HS-27A (cell line): ENCODE results near the gene ABCA7.

Experiments used
- DNase-seq: peaks from one replicate; pipeline ENCODE4 v3.0.0-alpha.2; 2012; ENCODE audit warnings: low read depth, missing footprints

The ABCA7 gene

DNA sequence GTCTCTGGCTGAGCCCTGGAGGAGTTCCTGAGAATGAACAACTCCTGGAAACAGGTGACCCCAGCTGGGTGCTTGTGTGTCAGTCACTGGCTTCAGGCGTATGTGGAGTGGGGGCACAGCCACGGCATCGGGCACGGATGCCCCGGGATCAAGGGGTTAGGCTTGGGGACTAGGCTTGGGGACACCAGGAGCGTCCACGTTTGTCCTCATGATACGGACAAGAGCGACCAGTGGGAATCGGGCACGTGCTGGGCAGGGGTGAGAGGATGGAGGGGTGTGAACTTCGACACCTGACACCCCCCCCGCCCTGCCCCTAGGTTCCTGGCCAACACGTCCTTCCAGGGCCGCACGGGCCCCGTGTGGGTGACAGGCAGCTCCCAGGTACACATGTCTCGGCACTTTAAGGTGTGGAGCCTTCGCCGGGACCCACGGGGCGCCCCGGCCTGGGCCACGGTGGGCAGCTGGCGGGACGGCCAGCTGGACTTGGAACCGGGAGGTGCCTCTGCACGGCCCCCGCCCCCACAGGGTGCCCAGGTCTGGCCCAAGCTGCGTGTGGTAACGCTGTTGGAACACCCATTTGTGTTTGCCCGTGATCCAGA lies 35.6 kb upstream of the ABCA7 start:
- no peak for DNase-seq

DNA sequence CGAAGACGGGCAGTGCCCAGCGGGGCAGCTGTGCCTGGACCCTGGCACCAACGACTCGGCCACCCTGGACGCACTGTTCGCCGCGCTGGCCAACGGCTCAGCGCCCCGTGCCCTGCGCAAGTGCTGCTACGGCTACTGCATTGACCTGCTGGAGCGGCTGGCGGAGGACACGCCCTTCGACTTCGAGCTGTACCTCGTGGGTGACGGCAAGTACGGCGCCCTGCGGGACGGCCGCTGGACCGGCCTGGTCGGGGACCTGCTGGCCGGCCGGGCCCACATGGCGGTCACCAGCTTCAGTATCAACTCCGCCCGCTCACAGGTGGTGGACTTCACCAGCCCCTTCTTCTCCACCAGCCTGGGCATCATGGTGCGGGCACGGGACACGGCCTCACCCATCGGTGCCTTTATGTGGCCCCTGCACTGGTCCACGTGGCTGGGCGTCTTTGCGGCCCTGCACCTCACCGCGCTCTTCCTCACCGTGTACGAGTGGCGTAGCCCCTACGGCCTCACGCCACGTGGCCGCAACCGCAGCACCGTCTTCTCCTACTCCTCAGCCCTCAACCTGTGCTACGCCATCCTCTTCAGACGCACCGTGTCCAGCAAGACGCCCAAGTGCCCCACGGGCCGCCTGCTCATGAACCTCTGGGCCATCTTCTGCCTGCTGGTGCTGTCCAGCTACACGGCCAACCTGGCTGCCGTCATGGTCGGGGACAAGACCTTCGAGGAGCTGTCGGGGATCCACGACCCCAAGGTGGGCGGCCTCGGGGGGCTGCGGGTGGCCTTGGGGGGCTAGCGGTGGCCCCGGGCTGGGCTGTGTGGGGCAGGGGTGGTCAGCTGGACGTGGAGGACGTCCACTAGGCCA lies 34.9 kb upstream of the ABCA7 start:
- no peak for DNase-seq

DNA sequence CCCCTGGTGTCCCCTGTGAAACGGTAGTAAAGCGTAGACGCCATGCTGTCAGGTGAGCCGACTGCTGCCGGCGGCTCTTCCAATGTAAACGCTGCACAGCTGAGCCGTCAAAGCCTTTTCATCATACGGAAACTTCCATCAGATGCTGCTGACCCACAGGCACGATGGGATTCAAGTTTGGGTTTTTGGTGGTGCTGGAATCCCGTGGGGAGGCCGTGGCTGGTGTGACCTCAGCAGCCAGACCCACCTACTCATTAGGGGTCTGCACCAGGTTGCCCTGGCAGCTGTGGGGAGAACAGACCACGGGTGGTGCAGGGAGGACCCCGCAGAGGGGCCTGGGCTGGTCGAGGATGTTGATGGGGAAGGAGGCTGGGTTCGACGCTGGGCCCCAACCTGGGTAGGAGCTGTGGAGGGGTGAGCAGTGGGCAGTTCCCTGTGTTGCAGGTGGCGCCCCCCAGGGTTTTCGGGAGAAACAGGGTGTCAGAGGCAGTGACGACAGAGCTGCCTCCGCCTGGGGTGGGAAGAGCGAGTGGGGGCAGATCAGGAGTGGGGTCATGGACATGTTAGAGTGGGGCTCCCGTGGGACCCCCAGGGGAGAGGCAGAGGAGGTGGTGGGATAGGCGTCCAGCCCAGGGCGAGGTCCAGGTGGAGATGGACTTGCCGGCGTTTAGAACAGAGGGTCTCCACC lies 33.1 kb upstream of the ABCA7 start:
- DNase-seq: no peak

DNA sequence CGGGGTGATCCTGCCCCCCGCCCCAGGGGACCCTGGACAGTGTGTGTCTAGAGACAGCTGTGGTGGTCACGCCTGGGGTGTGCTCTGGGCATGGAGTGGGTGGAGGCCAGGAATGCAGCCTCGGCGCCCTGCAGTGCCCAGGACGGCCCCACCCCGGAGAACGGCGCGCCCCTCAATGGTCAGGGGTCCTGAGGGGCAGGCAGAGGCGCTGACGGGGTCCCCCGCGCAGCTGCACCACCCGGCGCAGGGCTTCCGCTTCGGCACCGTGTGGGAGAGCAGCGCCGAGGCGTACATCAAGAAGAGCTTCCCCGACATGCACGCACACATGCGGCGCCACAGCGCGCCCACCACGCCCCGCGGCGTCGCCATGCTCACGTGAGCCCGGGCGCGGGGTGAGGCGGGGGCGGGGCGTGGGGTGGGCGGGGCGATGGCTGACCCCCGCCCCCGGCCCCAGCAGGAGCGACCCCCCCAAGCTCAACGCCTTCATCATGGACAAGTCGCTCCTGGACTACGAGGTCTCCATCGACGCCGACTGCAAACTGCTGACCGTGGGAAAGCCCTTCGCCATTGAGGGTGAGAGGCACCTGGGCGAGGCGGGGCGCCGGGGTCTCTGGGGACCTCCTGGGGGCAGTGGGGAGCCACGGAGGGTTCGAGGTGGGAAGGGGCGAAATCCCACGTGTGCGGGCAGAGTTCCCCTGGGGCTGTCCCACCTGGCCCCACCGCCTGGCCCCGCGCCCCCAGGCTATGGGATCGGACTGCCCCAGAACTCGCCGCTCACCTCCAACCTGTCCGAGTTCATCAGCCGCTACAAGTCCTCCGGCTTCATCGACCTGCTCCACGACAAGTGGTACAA lies 32.3 kb upstream of the ABCA7 start:
- DNase-seq: no peak

DNA sequence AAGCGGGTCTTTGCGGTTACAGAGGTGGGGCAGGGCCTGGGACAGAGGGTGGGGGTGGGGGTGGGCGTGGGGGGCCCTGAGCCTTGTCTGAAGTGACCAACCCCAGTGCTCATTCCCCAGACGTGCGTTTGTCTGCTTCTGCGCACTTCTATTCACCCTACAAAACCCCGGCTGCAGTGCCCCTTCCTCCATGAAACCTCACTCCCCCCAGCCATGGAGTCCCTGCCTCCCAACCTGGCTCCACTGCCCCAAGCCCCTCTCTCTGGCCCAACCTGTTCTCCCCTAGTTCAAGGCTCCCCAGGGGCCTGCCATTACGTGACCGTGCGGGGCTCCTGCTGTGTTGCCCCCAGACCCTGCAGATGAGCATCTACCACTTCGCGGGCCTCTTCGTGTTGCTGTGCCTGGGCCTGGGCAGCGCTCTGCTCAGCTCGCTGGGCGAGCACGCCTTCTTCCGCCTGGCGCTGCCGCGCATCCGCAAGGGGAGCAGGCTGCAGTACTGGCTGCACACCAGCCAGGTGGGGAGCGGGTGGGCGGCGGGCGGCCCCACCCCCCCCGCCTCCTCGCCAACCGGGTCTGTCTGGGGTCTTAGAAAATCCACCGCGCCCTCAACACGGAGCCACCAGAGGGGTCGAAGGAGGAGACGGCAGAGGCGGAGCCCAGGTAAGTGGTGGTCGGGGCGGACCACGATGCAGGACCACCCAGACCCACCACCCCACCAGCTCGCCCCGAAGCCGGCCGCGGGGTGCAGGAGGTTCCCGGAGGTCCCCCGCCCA lies 31.5 kb upstream of the ABCA7 start:
- no peak for DNase-seq

DNA sequence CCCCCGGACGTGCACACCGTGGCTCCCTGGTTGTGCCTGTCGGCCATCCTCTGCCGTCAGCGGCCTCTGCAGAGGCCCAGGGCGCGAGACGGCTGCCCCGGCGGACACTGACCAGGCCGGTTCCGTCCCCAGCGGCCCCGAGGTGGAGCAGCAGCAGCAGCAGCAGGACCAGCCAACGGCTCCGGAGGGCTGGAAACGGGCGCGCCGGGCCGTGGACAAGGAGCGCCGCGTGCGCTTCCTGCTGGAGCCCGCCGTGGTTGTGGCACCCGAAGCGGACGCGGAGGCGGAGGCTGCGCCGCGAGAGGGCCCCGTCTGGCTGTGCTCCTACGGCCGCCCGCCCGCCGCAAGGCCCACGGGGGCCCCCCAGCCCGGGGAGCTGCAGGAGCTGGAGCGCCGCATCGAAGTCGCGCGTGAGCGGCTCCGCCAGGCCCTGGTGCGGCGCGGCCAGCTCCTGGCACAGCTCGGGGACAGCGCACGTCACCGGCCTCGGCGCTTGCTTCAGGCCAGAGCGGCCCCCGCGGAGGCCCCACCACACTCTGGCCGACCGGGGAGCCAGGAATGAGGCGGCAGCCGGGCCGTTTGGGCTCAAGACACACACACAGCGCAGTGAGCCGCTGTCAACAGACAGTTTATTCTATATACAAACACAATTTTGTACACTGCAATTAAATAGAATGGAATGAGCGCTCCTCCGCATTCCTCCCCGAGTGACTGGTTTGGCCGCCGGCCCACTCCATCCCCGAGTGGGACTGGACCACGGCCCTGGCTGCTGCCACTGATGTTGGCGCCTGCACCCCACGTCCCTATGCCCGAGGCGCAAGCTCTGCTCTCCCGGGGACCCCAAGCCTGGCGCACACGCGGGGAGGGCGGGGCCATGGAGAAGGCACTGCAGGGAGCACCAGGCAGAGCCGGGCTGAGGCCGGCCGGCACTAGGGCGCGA lies 30.6 kb upstream of the ABCA7 start:
- no peak for DNase-seq

DNA sequence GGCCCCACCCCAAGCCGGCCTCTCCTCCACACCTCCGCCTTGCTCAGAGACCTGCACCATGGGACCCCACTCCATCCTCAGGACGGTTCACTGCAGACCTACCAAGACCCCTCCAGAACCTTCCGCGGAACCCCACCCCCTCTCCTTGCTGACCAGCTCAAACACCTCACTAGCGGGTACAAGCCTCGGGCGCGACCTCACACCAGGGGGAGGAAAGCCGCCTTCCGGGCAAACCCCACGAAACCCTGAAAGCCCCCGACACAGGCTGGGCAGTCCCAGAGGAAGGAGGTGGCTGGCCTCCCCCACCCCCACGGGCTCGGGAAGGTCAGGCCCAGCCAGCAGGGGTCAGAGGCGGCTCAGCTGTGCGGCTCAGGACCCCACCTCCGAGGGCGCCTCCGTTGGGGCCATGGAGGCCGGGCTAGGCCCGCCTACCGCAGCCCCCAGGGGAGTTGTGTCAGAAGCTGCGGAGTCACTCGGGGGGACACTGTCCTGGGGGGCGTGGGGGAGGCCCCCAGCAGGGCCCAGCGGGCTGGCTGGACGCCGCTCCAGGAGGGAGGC lies 29.8 kb upstream of the ABCA7 start:
- no peak for DNase-seq

DNA sequence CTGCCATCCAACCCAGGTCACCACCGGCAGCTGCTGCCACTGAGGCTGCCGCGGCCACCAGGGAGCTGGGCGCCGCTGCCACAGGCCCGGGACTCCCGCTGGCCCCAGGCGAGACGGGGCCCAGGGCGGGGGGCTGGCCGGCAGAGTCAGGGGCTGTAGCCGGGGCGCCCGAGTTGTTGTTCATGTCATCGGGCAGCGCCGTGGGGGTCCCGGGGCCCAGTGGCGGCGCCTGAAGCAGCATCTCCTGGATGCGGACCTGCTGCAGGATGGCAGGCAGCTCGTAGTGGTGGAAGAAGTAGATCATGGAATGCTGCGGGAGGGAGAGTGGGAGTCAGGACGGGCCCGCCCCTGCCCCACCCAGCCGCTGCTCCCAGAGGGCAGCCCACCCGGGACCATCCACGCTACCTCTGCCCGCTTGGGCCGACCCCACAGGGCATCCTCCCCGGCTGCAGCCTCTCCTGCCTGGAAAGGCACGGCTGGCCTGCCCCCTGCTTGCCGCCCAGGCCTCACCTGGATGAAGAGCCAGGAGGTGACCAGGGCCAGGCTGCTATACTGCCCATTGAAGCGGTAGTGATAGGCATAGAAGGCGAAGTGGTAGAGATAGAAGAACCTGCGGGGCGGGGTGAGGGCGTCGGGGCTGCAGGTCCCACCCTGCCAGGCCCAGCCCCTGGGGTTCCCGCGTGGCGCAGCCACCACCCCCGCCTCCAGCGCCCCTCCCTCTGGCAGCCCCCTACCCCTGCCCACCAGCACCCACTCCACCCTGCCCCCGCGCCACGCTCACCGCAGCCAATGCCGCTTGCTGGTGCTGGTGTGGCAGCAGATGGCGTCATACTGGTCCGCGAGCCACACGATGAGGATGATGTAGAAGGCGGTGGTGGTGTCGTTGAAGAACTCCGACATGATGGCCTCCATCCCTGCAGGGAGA lies 29.1 kb upstream of the ABCA7 start:
- DNase-seq: no peak

DNA sequence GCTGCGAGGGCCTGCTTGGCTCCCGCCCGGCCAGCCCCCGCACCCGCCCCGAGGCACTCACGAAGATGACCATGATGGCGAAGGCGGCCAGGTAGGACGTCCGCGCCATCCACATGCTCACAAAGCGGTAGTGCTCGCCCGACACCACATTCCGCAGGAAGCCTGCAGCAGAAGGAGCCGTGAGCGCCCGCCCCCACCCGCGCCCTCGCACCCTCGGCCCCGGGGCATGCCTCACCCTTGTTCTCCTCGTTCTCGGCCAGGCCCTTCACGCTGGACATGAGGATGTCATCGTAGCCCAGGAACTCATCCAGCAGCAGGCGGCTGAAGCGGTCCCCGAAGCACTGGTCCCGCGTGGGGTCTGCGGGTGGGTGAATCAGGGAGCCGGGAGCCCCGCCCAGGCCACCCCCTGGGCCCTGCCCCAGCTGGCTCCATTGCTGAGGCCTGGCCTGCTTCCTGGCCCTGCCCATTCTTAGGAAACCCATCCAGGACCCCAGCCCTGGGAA lies 28.0 kb upstream of the ABCA7 start:
- DNase-seq: no peak

DNA sequence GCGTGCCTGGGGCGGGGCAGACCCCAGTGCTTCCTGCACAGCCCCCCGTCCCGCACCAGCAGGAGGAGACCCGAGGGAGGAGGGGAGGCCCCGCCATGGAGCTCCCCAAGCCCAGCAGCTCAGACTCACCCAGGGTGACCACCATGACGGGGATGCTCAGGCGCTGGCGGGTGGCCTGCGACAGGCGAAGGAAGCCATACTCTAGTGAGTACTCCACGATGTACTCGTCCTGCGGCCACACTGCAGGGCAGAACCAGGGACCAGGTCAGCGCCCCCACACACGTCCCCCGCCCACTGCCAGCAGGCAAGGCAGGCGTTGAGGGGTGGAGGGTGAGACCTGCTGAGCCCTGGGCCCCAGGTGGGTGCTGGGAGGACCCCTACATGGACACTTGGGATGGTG lies 27.6 kb upstream of the ABCA7 start:
- no peak for DNase-seq

DNA sequence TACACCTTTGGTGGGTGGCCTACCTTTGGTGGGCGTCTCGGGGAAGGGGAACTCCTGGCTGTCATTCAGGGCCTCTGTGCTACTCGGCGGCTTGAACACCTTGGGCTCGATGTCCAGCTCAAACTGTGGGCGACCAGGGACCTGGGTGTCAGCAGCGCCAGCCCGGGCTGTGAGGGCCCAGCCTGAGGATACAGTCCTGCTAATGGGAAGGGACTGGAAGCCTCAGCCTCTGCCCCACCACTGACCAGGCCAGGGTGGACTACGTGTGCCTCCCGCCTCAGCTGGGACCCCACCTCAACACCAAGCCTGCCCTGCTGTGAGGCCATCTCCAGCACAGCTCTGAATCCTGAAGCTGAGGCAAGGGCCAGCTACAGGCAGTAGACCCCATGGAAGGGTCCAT lies 26.7 kb upstream of the ABCA7 start:
- DNase-seq: no peak

DNA sequence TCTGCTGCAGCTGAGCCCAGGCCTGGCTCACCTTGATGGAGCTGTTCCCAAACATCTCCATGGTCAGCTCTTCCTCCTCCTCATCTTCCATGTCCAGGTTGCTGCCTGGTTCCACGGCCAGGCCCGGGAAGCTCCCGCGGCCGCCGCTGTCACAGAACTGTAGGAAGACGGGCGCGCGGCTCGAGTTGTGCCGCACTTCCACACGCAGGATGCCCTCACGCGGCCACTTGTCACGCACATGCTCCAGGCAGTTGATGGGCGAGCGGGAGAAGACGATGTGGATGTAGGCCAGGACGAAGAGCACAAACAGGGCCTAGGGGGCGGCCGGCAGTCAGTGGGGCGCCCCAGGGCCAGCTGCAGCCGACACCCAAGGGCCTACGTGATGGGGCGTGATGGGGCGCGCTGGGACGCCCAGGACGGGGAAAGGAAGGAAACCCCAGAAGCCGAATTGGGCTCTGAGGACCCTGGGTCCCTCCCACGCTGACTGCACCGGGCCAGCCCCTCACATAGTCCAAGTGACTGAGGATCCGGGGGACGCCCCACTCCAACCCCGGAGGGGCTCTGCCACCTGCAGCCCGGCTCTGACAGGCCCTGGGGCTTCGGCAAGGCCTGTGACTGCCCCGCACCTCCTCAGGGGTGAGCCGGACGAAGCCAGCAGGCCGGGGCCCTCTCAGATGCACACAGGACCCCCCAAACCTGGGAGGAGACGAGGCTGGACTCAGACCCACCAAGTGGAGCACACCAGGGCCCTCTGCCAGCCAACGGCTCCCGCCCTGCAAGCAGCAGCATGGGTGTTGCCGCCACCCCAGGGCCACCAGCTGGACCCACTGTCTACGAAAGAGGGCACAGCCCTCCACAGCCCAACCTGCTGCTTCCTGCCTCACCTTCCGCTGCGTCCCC lies 25.5 kb upstream of the ABCA7 start:
- DNase-seq: no peak

DNA sequence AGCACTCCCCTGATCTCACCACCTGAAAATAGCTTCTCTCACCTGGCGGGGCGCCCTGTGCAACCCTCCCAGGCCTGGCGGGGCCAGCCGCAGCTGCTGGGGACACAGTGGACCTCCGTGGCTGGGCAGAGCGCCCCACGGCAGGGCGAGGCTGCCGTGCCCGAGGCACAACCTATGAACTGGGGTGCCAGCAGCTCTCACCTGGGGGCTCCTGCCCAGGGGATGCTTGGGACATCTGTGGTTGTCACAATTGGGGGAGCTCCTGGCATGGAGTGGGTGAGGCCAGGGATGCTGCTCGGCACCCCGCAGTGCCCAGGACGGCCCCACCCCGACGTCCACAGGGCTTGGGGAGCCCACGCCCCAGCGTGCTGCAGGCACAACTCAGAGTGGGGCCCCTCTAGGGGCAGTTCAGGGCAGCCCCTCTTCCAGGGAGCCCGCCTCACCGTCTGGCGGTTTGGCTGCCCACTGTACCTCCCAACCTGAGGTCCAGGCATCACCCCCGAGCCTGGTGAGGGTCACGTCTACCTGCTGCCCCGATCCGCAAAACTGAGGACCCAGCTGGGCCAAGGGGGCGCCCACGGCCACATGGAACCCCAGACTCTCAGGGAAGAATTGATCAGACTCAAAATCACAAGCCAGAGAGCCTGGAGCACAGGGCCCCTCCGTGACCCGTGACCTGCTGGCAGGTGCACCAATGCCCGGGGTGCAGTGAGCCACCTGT lies 24.7 kb upstream of the ABCA7 start:
- DNase-seq: no peak

DNA sequence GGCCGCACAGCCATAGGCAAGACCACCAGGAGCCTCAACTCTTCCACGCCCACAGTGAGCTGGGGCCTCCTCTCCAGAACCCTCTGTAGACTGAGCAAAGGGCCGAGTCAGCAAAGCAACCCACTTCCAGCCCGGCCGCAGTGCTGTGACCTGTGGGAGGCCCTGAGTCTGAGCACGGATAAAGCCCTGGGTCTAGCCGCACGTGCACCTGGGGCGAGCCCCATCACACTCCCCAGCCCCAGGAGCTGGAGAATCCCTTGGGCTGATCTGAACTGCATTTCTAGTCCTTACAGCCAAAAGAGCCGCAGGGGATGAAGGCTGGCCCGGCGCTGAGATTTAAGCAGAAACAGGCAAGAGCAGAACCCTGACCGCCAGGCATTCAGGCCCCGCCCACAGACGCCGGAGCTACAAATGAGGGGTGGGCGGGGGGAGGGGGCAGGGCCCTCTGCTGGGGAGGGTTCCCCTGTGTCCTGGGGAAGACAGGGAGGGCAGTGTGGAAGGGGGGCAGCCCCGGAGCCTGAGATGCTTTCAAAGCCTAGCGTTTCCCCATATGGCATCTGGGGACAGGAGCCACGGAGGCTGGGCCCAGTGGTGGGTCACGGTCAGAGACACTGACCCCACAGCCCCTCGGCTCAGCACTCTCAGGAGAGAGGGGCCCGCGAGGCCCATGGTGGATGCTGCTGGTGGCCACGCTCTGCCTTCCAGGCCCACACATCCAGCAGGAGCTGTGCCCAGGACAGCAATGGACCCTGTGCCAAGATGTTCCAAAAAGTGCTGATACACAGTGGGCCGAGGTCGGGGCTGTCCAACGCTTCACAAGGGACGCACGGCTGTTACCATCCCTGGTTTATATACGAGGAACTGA lies 23.9 kb upstream of the ABCA7 start:
- no peak for DNase-seq

DNA sequence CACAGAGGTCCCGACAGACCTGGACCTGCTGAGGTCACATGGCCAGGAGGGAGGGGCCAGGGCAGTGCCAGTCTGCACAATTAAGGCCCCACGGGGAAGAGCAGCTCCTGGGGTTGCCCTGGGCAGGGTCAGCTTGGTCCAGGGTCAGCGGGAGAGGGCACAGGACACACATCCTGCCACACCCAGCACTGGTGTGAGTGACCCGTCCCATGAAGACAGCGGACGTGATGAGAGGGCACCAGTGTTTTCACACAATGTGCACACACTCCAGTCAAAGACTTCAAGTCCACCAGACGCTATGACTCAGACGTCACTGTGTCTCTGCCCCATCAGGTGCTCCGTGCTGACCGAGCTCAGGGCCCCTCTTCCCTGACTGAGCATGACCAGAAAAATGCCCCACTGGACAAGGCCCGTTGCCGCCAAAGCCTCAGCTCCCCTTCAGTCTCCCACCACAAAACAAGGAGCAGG lies 23.2 kb upstream of the ABCA7 start:
- DNase-seq: no peak
